GM18507 (cell line): ENCODE data around the gene CLEC19A.

Source experiments
- DNase-seq: peaks from one replicate; pipeline ENCODE4 v3.0.0; 2011; ENCODE audit warnings: low read depth; ENCODE audit not compliant: insufficient read length; ENCODE audit errors: extremely low spot score
- FAIRE-seq: peaks from 2 replicates; lab custom pipeline; 2011; peaks lifted over from hg19 to GRCh38; lab: Jason Lieb, UNC

CLEC19A gene

DNA sequence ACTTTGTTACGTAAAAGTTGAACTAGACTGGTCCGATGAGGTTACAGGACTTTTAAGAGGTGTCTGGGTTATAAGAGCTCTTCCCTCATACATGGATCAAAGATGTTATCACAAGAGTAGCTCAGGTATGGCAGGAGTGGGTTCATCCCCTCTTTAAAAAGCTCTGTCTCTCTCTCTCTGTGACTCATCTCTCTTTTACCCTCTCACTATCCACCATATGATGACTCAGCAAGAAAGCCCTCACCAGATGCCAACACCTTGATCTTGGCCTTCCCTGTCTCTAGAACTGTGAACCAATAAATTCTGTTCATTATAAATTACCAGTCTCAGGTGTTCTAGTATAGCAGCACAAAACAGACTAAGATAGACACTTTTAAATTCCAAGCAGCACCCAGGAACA, 1.9 kb upstream of the CLEC19A start:
- no peak for DNase-seq
- FAIRE-seq = no peak

DNA sequence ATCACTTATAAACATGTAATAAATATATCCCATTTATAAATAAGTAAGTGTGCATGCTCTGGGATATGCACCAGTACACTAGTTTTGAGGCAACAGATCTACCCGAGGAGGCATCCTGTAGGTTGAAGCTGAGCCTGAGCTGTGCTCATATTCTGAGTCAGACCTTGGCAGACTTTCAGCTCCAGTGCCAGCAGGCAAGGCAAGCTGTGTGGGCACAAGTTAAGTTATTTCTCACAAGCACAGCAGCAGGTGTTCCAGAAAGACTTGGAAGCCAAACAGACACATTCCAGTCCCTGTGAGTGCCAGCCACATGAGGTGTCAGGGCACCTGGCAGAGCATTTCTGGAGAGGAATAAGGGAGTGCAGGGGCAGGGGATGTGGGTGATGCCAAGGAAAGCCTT, 1.3 kb upstream of the CLEC19A start:
- no peak for FAIRE-seq
- DNase-seq = no peak

DNA sequence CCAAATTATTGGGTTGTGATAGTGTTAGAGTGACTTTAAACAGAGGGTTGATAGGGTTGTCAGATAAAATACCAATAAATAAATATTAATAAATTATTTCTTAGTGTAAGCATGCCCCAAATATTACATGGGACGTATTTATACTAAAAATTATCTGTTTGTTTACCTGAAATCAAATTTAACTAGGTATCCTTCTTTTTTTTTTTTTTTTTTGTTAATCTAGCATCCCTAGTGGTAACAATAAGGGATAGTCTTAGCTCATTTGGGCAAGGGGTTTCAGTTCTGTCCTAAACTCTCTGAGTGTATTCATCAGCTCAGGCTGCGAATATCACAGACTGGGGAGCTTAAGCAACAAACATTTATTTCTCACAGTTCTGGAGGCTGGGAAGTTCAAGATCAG, 1.3 kb downstream of the CLEC19A start:
- DNase-seq = no peak
- FAIRE-seq = no peak

DNA sequence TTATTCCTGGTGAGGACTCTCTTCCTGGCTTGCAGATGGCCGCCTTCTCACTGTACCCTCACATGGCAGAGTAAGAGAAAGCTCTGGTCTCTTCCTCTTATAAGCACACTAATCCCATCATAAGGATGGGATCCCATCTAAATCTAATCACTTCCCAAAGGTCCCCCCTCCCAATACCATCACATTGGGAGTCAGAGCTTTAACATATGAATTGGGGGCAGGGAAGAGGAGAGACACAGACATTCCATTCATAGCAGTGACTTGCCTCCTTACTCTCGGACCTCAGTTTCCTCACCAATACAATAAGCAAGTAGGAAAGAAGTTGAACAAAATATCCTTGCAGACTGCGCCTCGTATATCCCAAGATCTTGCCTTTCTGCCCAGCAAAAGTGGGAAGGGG, 1.7 kb downstream of the CLEC19A start:
- FAIRE-seq = no peak

DNA sequence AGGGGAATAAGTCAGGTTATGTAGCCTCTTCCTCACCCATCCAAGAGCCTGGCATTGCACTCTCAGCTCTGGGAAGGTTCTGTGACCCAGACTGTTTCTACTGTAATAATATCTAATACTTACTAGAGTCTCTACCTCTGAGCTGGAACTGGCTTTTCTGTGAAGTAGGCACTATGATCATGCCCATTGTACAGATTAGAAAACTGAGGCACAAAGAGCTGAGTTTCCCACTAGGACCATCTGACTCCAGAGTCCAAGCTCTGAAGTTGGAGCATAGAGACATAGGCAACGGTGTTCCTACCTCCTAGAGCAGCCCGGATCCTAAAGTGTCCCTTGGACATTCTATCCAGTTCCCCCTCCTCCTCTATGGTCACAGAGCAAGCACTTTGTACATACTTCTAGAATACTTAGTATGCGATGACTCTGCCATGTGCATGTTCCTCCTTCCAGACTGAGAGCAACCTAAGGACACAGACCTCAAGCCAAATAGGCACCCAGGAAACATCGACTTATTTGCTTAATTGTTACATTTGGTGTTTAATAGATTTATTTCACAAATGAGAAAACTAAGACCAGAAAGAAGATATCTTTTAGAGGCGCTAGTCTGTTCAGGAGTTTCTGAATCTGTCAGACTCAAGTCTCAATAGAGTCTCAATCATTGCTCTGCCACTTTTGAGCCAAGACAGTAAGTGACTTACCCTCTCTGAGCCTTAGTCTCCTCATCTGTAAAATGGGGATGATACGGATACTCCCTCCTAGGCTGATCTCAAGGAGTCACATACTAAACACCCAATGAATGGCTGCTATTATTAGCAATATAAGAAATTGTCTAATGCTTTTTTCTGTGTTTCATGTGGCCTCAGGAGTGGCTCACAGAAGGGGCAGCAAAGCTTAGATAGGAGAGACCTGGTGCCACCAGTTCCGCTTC, 3.6 kb downstream of the CLEC19A start:
- FAIRE-seq = no peak
- no peak for DNase-seq

More for the DNA sequence above, 1.7 kb downstream of the CLEC19A start:
- no peak for DNase-seq

DNA sequence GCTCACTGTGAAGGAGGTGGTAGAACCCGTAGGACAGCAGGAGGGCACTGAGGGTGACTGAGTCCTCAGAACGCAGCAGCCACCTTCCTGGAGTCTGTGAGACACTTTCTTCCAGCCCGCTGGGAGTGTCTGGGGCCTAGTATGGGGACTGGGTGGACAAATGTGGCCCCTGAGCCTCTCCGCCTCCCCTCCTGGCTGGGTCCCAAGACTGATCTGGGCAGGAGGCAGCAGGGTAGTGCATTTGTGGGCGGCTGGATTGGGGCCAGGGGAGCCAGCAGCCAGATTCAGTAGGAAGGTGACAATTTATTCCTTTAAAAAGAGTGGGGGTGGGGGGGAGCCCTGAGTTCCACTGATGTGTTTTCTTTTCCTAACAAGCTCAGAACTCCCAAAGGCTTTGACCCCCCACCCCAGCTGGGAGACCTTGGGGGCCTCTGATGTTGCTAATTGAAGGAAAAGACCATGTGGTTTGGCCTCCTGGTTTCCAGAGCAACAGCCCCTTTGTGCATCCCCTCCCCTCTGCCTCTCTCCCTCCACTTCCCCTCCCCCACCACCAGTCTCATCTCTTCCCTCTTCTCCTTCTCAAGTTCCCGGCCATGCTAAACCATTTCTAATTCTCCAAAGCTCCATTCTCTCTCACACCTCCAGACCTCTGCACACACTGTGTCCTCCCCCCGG, 4.4 kb downstream of the CLEC19A start:
- FAIRE-seq = no peak
- DNase-seq = no peak

DNA sequence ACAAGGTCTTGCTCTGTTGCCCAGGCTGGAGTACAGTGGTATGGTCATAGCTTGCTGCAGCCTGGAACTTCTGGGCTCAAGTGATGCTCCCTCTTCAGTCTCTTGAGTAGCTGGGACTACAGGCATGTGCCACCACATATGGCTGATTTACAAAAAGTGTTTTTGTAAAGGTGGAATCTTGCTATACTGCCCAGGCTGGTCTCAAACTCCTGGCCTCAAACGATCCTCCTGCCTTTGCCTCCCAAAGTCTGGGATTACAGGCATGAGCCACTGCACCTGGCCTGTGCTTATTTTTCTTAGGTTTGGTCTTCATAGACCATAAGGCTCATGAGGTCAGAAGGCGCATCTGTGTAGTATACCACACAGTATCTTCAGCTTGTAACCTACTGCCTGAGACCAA, 5.3 kb downstream of the CLEC19A start:
- DNase-seq (no peak), FAIRE-seq (no peak)

DNA sequence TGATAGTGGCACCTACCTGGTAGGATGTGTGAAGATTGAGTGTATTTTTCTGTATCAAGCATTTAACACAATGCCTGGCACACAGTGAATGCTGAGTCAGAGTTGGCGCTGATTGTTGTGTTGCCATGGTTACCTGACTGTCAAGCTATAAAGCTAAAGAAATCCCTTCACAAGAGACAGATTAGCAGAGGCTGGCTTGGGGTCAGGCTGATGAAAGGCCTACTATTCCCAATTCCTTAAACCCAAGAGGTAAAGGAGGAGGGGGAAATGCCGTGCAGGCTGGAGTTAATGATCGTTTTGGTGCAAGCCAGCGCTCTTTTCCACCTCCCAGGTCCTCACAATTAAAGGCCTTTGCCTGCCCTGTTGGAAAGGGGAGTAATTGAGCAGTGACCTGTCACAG, 5.9 kb downstream of the CLEC19A start:
- no peak for DNase-seq
- no peak for FAIRE-seq

DNA sequence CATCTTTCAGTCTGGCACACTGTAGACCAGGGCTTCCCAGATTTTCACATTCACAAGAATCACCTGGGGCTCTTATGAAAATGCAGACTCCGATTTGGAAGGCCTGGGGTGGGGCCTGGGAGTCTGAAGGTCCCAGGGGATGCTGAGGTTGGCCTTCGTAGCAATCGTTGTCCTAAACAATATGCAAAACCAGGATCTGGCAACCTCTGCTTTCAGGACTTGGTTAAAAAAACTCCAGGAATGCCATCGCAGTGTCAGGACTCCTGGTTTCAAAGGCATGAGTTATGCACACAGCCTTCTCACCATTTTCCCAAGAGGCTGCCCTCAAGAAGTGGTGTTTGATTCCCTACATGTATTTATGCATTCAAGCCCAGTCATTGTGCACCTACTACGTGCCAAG, 6.7 kb downstream of the CLEC19A start:
- FAIRE-seq (no peak), DNase-seq (no peak)

DNA sequence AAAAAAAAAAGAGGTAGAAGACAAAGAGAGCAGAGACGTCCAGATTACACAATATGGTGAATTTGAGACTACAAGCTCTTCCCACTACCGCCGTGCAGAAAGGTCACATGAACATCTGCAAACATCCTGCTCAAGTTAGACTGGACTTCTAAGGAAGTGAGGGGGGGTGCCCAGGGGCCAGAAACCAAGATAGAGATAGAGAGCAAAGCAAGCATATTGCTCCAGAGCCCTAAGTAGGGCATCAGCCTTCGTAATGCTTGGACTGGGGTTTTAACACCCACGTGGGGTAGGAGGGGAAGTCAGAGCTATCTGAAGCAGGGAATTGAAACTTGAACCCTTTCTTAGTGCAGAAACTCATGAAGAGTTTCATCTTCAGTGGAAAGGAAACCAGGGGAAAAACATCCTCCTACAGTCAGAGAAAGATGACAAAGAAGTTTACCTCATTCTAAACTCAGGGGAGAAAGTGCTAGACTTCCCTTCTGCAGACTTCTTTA, 8.7 kb downstream of the CLEC19A start:
- DNase-seq = peak; percentile 30
- peak; percentile 85 for FAIRE-seq

DNA sequence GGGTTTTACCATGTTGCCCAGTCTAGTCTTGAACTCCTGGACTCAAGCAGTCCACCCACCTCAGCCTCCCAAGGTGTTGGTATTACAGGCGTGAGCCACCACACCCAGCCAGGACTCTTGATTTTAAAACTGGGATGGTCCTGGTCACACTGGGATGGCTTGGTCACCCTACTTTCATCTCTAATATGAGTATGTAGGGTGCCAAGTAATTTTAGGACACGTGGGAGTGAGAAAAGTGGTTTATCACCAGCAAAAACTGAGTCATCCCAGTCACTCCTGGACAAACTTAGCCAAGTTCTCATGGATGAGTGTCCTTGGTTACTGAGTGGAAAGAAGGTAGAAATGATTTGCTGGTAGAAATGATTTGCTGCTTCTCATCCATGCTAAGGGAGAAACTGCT, 9.9 kb downstream of the CLEC19A start:
- DNase-seq = no peak
- no peak for FAIRE-seq

DNA sequence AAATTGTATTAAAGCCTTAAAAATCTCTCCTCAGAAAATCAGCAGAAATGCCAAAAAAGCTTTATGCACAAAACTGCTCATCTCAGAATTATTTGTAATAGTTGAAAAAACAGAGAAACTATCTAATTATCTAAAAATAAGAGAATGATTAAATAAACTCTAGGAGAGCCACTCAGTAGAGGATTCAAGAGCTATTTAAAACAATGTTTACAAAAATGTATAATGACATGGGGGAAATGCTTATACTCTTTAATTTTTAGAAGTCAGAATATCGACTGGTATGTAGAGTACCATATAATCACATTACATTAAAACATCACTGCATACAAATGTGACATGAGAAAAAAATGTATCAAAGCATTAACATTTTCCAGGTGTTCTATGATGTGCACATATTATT, 11.9 kb downstream of the CLEC19A start:
- no peak for FAIRE-seq
- no peak for DNase-seq

DNA sequence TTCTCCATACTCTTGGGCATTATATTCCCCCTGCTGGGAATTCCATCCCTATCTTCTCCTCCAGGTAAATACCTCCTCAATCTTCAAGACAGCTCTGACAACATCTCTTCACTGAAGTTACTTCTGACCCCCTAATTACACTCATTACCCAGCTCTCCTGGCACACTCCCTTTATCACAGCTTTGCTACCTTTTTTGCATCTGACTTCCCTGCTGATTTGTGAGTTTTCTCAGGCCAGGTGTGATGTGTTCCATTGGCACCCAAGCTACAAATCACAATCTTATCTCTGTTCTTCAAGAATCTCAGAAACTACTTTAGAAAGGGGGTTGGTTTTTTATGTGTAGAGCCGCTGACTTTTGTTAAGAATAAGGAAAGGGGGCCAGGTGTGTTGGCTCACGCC, 14.0 kb downstream of the CLEC19A start:
- FAIRE-seq (no peak), DNase-seq (no peak)

DNA sequence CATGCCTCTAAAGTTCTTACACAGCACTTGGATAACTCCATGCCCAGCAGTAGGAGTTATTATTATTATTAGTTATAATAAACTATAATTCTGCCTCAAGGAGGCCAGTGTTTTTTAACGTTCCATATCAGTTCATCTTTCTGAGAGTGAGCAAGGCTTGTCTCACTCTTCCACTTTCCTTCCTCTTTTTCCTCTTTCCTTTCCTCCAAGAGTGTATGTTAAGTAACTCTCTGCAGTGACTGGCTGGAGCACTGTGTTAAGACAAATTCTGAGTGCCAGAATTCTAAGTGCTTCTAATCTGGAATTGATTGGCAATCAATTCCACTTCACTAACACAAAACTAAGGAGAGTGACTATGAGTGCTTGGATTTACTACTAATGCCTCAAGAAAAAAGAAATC, 16.4 kb downstream of the CLEC19A start:
- DNase-seq (no peak), FAIRE-seq (no peak)

DNA sequence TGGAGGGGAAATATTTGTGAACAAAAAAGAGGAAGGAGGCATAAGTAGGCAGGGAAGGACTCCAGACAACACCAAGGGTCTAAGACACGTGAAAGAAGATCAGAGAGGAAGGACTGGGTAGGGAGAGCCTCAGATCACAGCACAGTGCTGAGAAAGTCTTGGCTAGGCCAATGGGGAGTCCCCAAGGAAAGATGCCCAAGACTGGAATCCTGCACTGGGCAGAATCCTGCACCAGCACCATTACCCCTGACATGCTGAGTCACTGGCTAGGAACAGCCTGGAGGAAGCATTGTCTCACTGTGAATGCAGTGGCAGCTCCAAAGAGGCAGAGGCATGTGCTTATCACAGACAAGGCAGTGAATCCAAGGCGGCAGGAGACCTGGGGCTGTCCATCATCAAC, 19.2 kb downstream of the CLEC19A start:
- DNase-seq (no peak), FAIRE-seq (no peak)

DNA sequence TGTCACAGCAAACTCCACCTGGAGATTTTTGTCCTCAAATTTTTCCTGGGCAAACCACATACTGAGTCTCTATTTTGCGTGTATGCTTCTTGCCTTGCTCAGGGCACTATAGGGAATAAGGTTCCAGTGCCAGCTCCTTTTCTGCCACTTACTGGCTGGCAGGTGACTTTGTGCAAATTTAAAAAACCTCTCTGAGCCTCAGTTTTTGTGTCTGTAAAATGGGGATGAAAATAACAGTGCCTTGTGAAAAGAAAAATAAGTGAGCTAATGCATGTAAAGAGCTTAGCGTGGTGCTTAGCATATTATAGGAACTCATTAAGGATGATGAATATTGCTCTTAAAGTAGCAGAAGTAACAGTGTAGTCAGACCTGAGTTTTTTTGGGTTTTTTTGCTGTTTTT, 19.9 kb downstream of the CLEC19A start:
- no peak for DNase-seq
- FAIRE-seq = no peak

DNA sequence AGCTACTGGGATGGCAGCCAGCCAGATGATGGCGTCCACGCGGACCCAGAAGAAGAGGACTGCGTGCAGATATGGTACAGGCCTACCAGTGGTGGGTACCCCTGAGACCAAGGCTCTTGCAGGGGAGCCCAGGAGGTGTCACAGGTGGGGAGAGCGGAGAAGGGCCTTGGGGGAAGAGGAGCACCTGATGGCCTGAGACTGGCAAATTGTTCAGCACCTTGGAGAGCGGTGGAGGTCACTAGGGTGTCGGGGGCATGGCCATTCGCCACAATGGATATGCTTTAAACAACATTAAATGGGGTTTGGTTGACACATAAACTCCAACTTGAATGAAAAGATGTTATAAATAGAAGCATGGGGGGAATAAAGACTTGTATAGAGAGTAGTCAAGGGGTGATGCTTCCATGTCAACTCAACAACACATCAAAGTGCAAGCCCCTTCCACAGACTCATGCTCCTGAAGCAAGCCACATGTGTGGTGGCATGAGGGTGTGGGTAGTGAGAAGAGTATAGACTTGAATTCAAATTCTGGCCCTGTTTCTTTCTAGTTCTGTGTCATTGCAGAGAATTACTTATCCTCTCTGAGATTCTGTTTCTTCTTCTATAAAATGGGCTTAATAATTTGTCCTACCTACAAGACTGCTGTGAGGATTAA, 22.2 kb downstream of the CLEC19A start:
- no peak for FAIRE-seq
- no peak for DNase-seq

DNA sequence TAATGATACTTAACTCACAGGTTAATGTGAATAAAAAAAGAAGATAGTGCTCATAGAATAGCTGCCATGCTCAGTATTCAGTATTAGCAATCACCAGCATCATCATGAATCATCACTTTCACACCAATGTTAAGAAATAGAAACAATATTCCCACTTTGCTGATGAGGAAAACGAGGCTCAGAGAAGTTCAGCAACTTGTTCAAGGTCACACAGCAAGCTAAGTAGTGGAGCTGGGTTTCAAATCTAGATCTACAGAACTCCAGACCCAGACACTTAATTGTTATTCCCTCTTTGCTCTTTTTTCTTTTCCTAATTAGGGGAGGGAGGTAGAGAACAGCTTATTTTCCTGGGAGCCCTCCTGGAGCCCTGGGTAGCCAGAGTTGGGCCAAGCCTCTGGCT, 22.9 kb downstream of the CLEC19A start:
- DNase-seq (no peak), FAIRE-seq (no peak)

DNA sequence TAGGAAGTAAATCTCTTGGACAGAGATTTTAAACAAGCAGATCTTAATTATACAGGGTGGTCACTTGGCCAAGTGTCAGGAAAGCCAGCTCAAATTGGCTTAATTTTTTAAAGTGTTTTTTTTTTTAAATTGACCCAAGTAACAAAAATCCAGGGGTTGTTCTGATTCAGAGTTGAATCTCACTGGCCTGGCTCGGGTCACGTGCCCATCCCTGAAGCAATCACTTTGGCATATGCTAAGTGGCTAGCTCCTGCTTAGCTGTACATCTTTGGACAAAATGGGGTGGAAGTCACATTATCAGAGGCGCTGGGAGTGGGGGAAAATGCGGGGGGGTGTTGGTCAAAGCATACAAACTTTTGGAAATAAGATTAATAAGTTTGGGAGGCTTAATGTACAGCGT, 23.6 kb downstream of the CLEC19A start:
- FAIRE-seq (no peak), DNase-seq (no peak)

DNA sequence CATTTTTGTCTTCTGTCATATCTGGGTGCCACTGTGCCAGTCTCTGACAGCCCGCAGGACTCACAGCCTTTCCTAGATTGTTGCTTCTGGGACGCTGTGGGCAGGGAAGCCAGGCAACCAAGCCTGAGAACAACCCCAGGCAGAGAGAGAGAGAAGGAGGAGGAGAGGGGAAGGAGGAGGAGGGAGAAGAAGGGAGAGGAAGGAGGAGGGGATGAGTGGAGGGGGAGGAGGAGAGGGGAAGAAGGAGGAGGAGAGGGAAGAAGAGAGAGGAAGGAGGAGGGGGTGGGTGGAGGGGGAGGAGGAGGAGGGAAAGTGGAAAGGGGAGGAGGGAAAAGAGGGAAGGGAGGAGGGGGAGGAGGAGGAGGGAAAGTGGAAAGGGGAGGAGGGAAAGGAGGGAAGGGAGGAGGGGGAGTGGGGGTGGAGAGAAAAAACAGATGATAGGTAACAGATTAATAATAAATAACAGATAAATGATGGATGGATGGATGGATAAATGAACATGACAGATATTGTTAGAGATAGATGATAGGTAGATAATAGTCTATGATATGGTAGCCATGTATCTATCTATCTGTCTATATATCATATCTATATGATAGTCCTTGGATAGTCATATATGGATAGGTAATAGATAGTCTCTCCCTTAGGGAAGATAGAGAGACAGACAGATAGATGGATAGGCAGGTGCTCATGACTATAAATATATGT, 29.3 kb downstream of the CLEC19A start:
- FAIRE-seq (no peak), DNase-seq (no peak)
